HS-27A (cell line): ENCODE measurements around the gene PROP1.
"Not testable (repeated sequence)": the region's sequence is repeated elsewhere in the genome, so short reads cannot be mapped to it uniquely, and the experiment has no call there.

Experiments used
- DNase-seq: peaks from one replicate; pipeline ENCODE4 v3.0.0-alpha.2; 2012; ENCODE audit warnings: low read depth, missing footprints

PROP1 gene

GRCh38 chr5:177982072-177982727 is 13.8 kb downstream of the PROP1 start:
- DNase-seq, result no peak

- no peak for DNase-seq
These were observed 14.6 kb downstream of the PROP1 start for GRCh38 chr5:177981296-177982071.

- DNase-seq, result no peak
These were observed 15.3 kb downstream of the PROP1 start for GRCh38 chr5:177980743-177981151.

- not testable (repeated sequence) for DNase-seq
These were observed 18.4 kb downstream of the PROP1 start for GRCh38 chr5:177977600-177977999.

- no peak for DNase-seq
These were observed 22.9 kb downstream of the PROP1 start for GRCh38 chr5:177973066-177973635.

- no peak for DNase-seq
These were observed 23.4 kb downstream of the PROP1 start for GRCh38 chr5:177972613-177973012.

- DNase-seq, result not testable (repeated sequence)
These were observed 24.0 kb downstream of the PROP1 start for GRCh38 chr5:177972014-177972413.

- DNase-seq, result no peak
These were observed 27.3 kb downstream of the PROP1 start for GRCh38 chr5:177968661-177969211.

GRCh38 chr5:177967221-177967887 is 28.7 kb downstream of the PROP1 start:
- no peak for DNase-seq

- DNase-seq, result no peak
These were observed 29.2 kb downstream of the PROP1 start for GRCh38 chr5:177966839-177967166.

- no peak for DNase-seq
These were observed 29.8 kb downstream of the PROP1 start for GRCh38 chr5:177966009-177966838.

- DNase-seq, result no peak
These were observed 31.6 kb downstream of the PROP1 start for GRCh38 chr5:177964471-177964870.

- no peak for DNase-seq
These were observed 32.1 kb downstream of the PROP1 start for GRCh38 chr5:177963966-177964365.

- DNase-seq, result no peak
These were observed 36.7 kb downstream of the PROP1 start for GRCh38 chr5:177959315-177959714.

GRCh38 chr5:177958696-177959095 is 37.3 kb downstream of the PROP1 start:
- DNase-seq, result no peak

- no peak for DNase-seq
These were observed 38.8 kb downstream of the PROP1 start for GRCh38 chr5:177957241-177957640.

GRCh38 chr5:177953101-177953500 is 42.9 kb downstream of the PROP1 start:
- DNase-seq, result not testable (repeated sequence)

GRCh38 chr5:177949656-177950055 is 46.4 kb downstream of the PROP1 start:
- not testable (repeated sequence) for DNase-seq

GRCh38 chr5:177949065-177949464 is 47.0 kb downstream of the PROP1 start:
- not testable (repeated sequence) for DNase-seq

- DNase-seq, result not testable (repeated sequence)
These were observed 48.1 kb downstream of the PROP1 start for GRCh38 chr5:177947912-177948311.

- not testable (repeated sequence) for DNase-seq
These were observed 50.3 kb downstream of the PROP1 start for GRCh38 chr5:177945601-177946283.
